ENCODE data around the gene EPHX1.
"Not testable (repeated sequence)": the region's sequence is repeated elsewhere in the genome, so short reads cannot be mapped to it uniquely, and the experiment has no call there.

EPHX1 gene

GRCh38 chr1:225883616-225884265 lies 73.8 kb downstream of the EPHX1 start:
- no peak for DNase-seq

GRCh38 chr1:225885336-225885735 lies 75.4 kb downstream of the EPHX1 start:
- DNase-seq: no peak

GRCh38 chr1:225886159-225887029 lies 76.5 kb downstream of the EPHX1 start:
- no peak for DNase-seq

GRCh38 chr1:225887030-225887314 lies 77.0 kb downstream of the EPHX1 start:
- DNase-seq: no peak

GRCh38 chr1:225887554-225888288 lies 77.8 kb downstream of the EPHX1 start:
- DNase-seq: not testable (repeated sequence)

GRCh38 chr1:225888289-225888897 lies 78.5 kb downstream of the EPHX1 start:
- no peak for DNase-seq

- DNase-seq: no peak
These were observed 79.1 kb downstream of the EPHX1 start, which contains the start of gene LEFTY1 for GRCh38 chr1:225888898-225889601. Gene LEFTY1 (minus strand): TSS chr1:225889146. CDS start chr1:225889066, 80 bp downstream.

GRCh38 chr1:225889743-225890142 lies 79.8 kb downstream of the EPHX1 start:
- DNase-seq: no peak

GRCh38 chr1:225890346-225891228 lies 80.7 kb downstream of the EPHX1 start:
- DNase-seq: no peak

GRCh38 chr1:225891229-225891972 lies 81.5 kb downstream of the EPHX1 start:
- DNase-seq: no peak

GRCh38 chr1:225892307-225892706 lies 82.4 kb downstream of the EPHX1 start:
- no peak for DNase-seq
